ENCODE results near the gene TCF7.

Gene TCF7

DNA sequence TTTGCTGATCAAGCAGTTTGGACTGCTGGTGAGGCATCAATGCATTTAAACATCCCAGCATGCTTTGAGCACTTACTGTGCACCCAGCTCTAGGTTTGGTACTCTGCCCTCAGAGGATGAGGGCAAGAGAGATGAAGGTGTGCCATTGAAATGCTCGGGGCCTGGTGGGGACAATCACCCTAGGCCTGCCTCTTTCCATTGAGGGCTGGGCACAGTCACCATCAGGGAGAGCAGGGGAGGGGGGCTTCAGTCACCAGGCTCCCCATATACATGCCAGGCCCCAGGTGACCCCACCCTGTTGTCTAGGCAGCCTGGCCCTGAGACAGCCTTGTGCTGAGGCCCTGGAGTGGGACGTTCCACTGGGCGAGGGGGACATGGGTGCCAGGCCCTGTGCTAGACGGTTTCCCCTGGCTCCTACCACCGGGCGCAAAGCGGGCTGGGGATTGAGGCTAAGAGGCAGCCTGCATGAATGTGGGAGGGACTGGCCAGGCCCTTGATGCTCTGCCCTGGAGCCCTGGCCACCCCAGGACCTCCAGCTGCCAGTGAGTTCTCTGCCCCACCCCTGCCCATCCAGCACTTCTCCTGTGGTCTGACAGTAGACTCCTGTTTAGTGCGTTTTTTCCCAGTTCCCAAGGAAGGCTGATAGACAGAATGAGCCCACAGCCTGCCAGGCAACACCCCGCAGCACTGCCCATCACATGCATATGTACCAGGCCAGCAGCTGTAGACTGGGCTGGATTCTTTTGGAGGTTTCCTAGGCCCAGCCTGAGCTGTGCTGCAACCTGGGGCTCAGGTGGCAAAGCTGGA lies 18.9 kb downstream of the TCF7 start:
- DNase-seq (ENCODE audit: low spot score), result no peak
- TF ChIP-seq, protein P1, sequence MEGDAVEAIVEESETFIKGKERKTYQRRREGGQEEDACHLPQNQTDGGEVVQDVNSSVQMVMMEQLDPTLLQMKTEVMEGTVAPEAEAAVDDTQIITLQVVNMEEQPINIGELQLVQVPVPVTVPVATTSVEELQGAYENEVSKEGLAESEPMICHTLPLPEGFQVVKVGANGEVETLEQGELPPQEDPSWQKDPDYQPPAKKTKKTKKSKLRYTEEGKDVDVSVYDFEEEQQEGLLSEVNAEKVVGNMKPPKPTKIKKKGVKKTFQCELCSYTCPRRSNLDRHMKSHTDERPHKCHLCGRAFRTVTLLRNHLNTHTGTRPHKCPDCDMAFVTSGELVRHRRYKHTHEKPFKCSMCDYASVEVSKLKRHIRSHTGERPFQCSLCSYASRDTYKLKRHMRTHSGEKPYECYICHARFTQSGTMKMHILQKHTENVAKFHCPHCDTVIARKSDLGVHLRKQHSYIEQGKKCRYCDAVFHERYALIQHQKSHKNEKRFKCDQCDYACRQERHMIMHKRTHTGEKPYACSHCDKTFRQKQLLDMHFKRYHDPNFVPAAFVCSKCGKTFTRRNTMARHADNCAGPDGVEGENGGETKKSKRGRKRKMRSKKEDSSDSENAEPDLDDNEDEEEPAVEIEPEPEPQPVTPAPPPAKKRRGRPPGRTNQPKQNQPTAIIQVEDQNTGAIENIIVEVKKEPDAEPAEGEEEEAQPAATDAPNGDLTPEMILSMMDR (IDR thresholded peaks at IDR 0.05; ENCODE audit: borderline replicate concordance, control extremely low read depth, extremely low read depth, insufficient read depth, missing control alignments), result no peak
- in situ Hi-C loops (cut with MboI; ENCODE audit: low sequenced_read_pairs, unreplicated experiment), result no loop called here

DNA sequence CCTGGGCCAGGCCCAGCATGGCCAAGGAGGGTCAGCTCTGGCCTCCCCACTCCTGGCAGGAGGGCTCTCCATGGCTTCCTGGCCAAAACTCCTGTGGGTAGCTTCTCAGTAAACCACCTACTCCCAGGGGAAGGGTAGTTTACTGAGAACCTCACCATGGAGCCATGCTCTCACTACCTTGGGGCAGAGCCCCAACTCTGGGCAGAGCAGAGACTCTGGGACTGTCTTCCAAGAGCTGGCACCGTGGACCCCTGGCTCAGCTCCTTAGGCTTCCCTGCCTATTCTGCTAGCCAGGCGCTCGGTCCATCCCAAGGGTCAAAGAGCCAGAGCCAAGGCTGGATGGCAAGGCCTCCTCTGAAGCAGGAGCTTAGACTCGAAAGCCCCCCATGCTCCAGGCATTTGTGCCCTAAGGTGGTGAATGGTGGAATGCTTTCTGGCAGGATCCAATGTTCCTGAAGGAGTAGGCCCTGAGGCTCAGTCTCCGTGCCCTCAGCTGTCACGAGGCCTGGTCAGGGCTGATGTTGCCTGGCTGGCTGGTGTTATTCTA lies 19.6 kb downstream of the TCF7 start:
- TF ChIP-seq, protein P1 (IDR thresholded peaks at IDR 0.05; ENCODE audit: borderline replicate concordance, control extremely low read depth, extremely low read depth, insufficient read depth, missing control alignments), result no peak
- in situ Hi-C loops (cut with MboI; ENCODE audit: low sequenced_read_pairs, unreplicated experiment), result no loop called here
- no peak for DNase-seq (ENCODE audit: low spot score)

DNA sequence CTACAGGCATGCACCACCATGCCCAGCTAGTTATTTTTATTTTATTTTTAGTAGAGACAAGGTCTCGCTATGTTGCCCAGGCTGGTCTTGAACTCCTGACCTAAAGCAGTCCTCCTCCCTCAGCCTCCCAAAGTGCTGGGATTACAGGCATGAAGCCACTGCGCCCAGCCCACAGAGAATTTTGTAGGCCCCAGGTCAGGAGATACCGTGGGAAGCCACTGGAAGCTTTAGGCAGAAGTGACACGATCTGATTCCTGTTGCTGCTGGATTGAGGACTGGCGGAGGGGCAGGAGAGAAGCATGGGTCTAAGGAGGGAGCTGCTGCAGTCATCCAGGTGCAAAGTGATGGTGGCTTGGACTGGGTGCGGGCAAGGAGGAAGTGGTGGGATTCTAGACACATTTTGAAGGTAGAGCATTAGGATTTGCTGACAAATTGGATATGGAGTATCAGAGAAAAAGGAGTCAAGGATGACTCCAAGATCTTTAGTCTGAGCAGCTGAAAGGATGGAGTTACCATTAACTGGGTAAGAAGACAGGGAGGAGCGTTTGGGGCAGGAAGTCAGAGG lies 20.7 kb downstream of the TCF7 start:
- DNase-seq (ENCODE audit: low spot score), result no peak
- TF ChIP-seq, protein P1 (IDR thresholded peaks at IDR 0.05; ENCODE audit: borderline replicate concordance, control extremely low read depth, extremely low read depth, insufficient read depth, missing control alignments), result no peak
- in situ Hi-C loops (cut with MboI; ENCODE audit: low sequenced_read_pairs, unreplicated experiment), result no loop called here

DNA sequence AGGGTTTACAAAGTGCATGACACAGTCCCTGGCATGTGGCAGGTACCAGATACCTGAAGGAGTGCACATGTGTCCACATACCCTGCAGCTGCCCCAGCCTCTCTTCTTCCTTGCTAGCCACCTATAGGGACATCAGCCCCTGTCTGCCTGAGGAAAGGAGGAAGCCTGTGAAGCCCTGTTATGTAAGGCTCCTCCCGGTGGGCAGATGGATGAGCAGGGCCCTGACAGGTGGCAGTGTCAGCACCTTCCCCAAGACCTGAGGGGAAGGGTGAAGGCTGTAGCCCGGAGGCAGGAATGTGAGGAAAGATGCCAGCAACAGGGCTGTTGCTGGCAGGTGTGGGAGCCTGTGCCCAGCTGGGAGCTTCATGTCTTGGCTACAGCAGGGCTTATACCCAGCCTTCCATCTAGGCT lies 21.7 kb downstream of the TCF7 start:
- TF ChIP-seq, protein P1 (IDR thresholded peaks at IDR 0.05; ENCODE audit: borderline replicate concordance, control extremely low read depth, extremely low read depth, insufficient read depth, missing control alignments), result no peak
- DNase-seq (ENCODE audit: low spot score), result no peak
- in situ Hi-C loops (cut with MboI; ENCODE audit: low sequenced_read_pairs, unreplicated experiment), result no loop called here

DNA sequence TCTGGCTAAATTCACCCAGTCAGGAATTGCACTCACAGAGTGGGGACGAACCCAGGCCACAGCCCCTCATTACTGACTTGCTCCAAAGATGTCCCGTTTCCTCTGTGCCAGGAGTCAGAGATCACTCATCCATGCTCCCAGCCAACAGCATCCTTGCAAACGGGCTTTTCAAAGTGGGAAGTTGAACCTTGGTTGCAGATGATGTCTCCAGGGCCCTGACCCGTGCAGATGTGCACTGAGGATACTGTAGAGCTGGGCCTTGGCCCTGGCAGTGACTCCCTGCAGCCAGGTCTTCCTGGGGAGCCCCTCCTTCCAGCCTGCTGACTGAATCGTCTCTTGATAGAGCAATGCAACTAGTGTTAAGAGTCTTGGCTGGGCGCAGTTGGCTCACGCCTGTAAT lies 22.3 kb downstream of the TCF7 start:
- DNase-seq (ENCODE audit: low spot score), result no peak
- in situ Hi-C loops (cut with MboI; ENCODE audit: low sequenced_read_pairs, unreplicated experiment), result no loop called here
- TF ChIP-seq, protein P1 (IDR thresholded peaks at IDR 0.05; ENCODE audit: borderline replicate concordance, control extremely low read depth, extremely low read depth, insufficient read depth, missing control alignments), result no peak

DNA sequence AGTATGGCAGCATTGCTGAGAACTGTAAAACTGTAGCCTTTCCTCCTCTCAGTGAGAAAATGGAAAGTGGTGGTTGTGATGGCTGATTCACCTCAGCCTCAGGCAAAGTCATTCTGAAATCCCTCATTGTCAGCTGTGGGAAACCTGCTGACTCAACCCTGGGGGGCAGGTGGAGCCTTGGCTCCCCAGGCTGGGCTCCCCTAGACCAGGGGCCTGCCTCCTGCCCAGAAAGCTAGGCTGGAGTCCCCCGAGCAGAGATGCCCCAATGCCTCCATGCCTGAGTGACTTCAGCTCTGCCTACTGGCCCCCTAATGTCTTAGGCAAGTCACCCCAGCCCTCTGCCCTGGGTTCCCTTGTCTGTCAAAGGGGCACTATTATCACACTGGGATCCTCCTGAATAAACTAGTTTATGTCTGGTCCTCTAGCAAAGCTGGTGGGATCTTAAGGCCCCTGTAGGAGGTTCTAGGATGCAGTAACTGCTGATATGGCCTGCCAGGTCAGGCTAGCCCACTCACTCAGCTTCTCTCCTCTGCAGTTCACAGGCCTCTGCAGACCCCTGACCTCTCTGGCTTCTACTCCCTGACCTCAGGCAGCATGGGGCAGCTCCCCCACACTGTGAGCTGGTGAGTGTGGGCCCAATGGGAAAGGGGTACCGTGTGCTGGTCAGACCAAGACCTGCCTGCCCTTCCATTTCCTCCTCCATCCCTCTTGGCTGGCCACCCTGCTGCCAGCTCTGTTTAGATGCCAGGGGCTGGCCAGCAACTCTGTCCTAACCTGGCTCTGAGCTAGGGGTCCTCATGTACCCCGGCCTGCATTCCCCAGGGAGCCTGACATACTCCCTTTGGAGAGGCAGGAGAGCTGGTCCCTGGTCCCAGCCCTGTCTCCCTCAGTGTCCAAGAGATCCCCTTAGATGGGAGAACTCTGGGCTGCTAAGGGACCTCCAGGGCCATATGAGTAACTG lies 24.2 kb downstream of the TCF7 start:
- in situ Hi-C loops (cut with MboI; ENCODE audit: low sequenced_read_pairs, unreplicated experiment), result no loop called here
- DNase-seq (ENCODE audit: low spot score), result peak; percentile 82

More for the DNA sequence above, 24.2 kb downstream of the TCF7 start:
- TF ChIP-seq, protein P1 (IDR thresholded peaks at IDR 0.05; ENCODE audit: borderline replicate concordance, control extremely low read depth, extremely low read depth, insufficient read depth, missing control alignments), result no peak

Data from GM13976 (cell line).